SKM-1 treated with dmso at 0.1 percent for 144 hours (cell line): ENCODE data around the gene NSD1.
A peak's percentile ranks its signal among the peaks of the same experiment; 100 is the strongest.

Experiments
- DNase-seq: peaks from one replicate; lab custom pipeline; 2025; ENCODE audit not compliant: unreplicated experiment; lab: John Stamatoyannopoulos, UW

Gene NSD1

DNA sequence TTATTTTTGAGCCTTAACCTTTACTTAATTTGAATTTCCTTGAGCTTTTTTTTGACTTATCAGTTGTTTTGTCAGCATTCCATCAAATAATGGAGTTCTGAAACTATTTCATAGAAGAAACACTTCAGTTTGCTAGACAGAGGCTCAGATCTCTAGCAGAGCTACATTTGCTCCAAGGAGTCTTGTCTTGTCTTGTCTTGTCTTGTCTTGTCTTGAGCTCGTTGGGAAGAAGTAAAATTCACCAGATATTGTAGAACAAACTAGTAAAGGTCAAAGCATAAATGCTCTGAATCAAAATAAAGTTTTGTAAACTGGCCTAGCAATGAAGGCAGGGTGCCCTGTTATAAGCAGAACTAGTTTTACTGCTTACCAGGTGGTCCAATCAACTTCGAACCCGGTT lies 136.4 kb downstream of the NSD1 start:
- DNase-seq, result no peak

GRCh38 chr5:177270653-177271052 lies 137.1 kb downstream of the NSD1 start:
- no peak for DNase-seq

- no peak for DNase-seq
These were observed 137.5 kb downstream of the NSD1 start for GRCh38 chr5:177271113-177271512.

- DNase-seq, result no peak
These were observed 142.3 kb downstream of the NSD1 start for GRCh38 chr5:177275883-177276282.

- DNase-seq, result no peak
These were observed 143.3 kb downstream of the NSD1 start for GRCh38 chr5:177276886-177277285.

DNA sequence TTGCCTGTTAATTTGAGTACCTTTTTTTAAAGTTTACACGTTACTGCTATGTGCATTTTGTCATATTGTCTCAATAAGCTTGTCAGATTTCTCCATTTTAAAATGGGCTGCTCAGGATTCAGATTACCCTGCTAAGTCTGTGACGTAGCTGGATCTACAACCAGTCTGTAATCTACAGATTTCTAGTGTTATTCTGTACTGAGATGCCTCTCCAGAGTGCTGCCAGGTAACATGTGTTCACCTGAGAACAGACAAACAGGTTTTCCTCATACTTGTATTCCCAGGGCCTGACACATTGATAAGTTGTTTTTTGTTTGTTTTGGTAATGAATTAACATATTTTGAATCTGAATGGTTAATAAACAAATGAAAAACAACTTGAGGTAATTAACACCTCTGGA lies 154.6 kb downstream of the NSD1 start:
- DNase-seq, result no peak

- DNase-seq, result no peak
These were observed 157.4 kb downstream of the NSD1 start for GRCh38 chr5:177290816-177291596.

DNA sequence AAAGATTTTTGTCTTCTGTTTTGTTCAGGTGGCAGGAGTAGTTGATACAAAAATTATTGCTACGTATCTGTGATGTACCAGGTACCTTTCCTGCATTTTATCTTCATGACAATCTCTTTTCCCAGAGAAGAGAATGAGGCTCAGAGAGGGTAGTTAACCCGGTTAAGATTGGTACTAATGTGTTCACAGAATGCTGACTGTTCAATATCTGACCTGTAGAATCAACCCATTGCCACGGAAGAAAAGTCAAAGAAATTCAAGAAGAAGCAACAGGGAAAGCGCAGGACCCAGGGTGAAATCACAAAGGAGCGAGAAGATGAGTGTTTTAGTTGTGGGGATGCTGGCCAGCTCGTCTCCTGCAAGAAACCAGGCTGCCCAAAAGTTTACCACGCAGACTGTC lies 158.2 kb downstream of the NSD1 start:
- no peak for DNase-seq

DNA sequence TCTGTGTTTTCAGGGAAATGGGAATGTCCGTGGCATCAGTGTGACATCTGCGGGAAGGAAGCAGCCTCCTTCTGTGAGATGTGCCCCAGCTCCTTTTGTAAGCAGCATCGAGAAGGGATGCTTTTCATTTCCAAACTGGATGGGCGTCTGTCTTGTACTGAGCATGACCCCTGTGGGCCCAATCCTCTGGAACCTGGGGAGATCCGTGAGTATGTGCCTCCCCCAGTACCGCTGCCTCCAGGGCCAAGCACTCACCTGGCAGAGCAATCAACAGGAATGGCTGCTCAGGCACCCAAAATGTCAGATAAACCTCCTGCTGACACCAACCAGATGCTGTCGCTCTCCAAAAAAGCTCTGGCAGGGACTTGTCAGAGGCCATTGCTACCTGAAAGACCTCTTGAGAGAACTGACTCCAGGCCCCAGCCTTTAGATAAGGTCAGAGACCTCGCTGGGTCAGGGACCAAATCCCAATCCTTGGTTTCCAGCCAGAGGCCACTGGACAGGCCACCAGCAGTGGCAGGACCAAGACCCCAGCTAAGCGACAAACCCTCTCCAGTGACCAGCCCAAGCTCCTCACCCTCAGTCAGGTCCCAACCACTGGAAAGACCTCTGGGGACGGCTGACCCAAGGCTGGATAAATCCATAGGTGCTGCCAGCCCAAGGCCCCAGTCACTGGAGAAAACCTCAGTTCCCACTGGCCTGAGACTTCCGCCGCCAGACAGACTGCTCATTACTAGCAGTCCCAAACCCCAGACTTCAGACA lies 160.4 kb downstream of the NSD1 start:
- DNase-seq, result no peak

DNA sequence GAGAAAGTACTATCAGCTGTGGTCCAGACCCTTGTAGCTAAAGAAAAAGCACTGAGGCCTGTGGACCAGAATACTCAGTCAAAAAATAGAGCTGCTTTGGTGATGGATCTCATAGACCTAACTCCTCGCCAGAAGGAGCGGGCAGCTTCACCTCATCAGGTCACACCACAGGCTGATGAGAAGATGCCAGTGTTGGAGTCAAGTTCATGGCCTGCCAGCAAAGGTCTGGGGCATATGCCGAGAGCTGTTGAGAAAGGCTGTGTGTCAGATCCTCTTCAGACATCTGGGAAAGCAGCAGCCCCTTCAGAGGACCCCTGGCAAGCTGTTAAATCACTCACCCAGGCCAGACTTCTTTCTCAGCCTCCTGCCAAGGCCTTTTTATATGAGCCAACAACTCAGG lies 161.1 kb downstream of the NSD1 start:
- no peak for DNase-seq

GRCh38 chr5:177295924-177296323 lies 162.4 kb downstream of the NSD1 start:
- peak; percentile 75 for DNase-seq

- DNase-seq, result no peak
These were observed 163.0 kb downstream of the NSD1 start for GRCh38 chr5:177296581-177296980.

GRCh38 chr5:177297922-177298321 lies 164.3 kb downstream of the NSD1 start:
- no peak for DNase-seq

- no peak for DNase-seq
These were observed 166.1 kb downstream of the NSD1 start for GRCh38 chr5:177299697-177300096.

DNA sequence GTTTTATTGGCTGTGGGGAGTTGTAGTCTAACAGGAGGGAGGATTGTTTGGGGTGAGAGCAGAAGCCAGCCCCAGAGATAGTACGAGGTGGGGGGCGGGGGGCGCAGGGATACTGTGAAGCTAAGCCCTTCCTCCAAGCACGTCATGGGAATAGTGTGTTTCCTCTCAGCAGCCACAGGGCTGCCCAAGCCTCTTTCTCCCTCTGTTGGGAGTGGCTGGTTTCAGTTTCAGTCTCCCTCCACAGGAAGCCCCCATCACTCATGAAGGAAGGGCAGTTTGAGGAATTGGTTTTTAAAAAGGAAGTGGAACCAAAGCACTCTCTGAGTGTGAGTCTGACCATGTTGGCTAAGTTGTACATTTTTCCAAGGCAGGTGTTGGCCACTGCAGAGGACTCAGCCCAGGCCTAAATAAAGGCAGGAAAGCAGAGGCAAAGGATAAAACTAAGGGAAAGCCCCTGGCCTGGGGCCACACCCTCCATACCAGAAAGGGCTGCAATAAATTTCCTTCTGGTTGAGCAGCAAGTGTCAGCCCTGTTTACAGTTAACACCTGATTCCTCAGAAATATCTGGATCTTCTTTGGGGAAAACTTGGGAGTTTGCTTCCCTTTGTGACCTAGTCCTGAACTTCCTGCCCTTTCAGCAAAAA lies 166.8 kb downstream of the NSD1 start:
- DNase-seq, result peak; percentile 95

GRCh38 chr5:177300951-177301350 lies 167.4 kb downstream of the NSD1 start:
- DNase-seq, result no peak

GRCh38 chr5:177301503-177302165 lies 168.1 kb downstream of the NSD1 start:
- DNase-seq, result no peak

DNA sequence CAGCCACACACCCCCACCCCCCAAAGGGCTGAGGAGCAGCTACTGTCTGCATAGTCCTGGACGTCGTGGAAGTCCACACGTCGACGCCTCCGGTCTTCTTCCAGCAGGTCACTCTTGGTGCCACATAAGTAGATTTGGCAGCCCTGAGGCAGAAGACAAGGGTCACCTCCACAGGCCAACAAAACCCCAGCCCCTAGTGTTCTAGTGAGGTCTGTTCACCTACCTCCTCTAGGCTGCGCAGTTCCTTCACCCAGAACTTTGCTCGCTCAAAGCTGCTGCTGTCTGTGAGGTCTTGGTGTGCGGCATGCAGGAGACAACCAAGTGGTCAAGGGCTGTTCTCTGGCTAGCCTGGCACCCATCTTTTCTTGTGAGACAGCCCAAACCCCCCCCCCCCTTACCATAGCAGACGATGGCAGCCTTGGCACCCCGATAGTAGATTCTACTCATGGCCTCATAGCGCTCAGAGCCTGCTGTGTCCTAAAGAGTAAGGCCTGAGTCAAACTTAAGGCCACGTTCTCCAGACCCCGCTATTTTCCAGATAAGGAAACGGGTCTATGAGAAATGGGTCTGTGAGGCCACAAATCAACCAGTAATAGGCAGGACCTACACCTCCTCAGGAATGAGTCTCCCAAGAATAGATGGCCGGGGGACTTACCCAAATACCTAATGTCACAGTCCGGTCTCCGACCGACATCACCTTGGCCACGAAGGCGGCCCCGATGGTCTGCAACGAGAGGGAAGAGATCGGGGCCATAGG lies 169.0 kb downstream of the NSD1 start:
- no peak for DNase-seq

DNA sequence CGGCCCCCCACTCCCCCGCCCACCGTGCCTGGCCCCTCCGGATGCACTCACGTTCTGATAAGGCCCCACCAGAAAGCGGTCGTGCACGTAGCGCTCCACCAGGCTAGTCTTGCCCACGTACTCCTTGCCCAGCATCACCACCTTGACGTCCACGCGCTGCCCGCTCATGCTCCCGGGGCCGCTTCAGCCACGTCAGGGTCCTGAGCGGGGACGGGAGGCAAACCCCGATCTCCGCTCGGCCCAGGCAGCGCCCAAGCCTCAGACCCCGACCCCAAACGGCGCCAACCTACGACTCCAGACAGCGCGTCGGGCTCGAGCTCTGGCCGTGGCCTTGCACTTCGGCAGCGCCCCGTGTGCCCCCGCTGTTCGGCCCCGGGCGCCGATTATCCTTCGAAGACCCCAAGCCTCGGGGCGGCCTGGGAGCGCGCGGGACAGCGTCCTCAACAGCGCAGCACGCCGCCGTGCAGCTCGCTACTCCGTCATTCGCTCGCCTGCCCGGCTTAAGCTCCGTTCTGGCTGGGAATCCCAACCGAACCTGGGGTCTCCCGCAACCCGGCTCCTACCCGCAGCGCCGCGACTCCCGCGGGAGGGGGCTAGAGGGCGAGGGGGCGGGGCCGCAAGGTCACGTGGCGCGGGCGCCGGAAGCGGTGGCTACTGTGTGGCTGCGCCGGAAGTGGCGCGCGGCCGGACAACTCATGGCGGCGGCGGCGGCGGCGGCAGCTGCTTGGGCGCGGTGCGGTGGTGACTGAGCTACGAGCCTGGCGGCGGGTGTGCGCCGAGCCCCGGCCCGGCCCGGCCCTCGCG lies 169.8 kb downstream of the NSD1 start, which contains the start of the genes PRELID1 and RAB24:
Gene PRELID1 (plus strand): TSS at position 679 of the 804 bp plus-strand sequence. CDS start 187 bp downstream, outside the sequence.
Gene RAB24 (minus strand): TSS at position 599 of the 804 bp plus-strand sequence. CDS start 431 bp downstream, at position 168.
- peak; percentile 66 for DNase-seq
